ENCODE results near the gene COL15A1. TPM values are rescaled to one million over a fixed set of nuclear protein-coding genes. Genes with fewer than 3 reads are reported as not detected.
"Not testable (repeated sequence)": the region's sequence is repeated elsewhere in the genome, so short reads cannot be mapped to it uniquely, and the experiment has no call there.

The COL15A1 gene
- total RNA-seq, 4 donors from 2014 or later, result 25.8 to 55.3 (median 36.0) TPM

- Histone ChIP-seq H3K4me3 (no peak overlapping the region), H3K27me3 (no peaks in the 10 kb centered on the region), H3K27ac (no peak overlapping the region), H3K9me3 (peaks cover 0 to 15% (median 0%) of the 10 kb centered on the region in 4 donors), H3K4me1 (peaks cover 0 to 9% (median 0%) of the 10 kb centered on the region in 4 donors), H3K36me3 (no peaks in the 10 kb centered on the region)
- no peak for TF ChIP-seq EP300 (IDR thresholded peaks at IDR 0.05)
- no peak for TF ChIP-seq POLR2A (IDR thresholded peaks at IDR 0.05)
- TF ChIP-seq CTCF (IDR thresholded peaks at IDR 0.05), result no peak
- WGBS, 2 donors, result 31 to 38% methylated on average over 4 of the region's 4 CpGs
- DNase-seq (ENCODE audit: low spot score in 2 of 2), result no peak
Observed at GRCh38 chr9:98899408-98900056, 44.2 kb upstream of the COL15A1 start.

- Histone ChIP-seq H3K9me3 (peaks cover 0 to 15% (median 0%) of the 10 kb centered on the region in 4 donors), H3K4me3 (no peak overlapping the region), H3K36me3 (no peaks in the 10 kb centered on the region), H3K27ac (no peak overlapping the region), H3K4me1 (peaks cover 0 to 9% (median 0%) of the 10 kb centered on the region in 4 donors), H3K27me3 (no peaks in the 10 kb centered on the region)
- 93 to 96% methylated on average over 5 of the region's 5 CpGs for WGBS, 2 donors
- no peak for TF ChIP-seq EP300 (IDR thresholded peaks at IDR 0.05)
- no peak for DNase-seq (ENCODE audit: low spot score in 2 of 2)
Observed at GRCh38 chr9:98900244-98900643, 43.5 kb upstream of the COL15A1 start.

GRCh38 chr9:98900725-98901124 is 43.0 kb upstream of the COL15A1 start:
- no peak for DNase-seq (ENCODE audit: low spot score in 2 of 2)
- TF ChIP-seq EP300 (IDR thresholded peaks at IDR 0.05) (no peak), CTCF (IDR thresholded peaks at IDR 0.05) (no peak), POLR2A (IDR thresholded peaks at IDR 0.05) (no peak)
- 79 to 82% methylated on average over 3 of the region's 3 CpGs for WGBS, 2 donors
- Histone ChIP-seq H3K36me3 (no peaks in the 10 kb centered on the region), H3K4me1 (peaks cover 0 to 9% (median 0%) of the 10 kb centered on the region in 4 donors), H3K4me3 (no peak overlapping the region), H3K9me3 (peaks cover 0 to 14% (median 0%) of the 10 kb centered on the region in 4 donors), H3K27me3 (no peaks in the 10 kb centered on the region), H3K27ac (no peak overlapping the region)

- 87 to 88% methylated on average over 3 of the region's 3 CpGs for WGBS, 2 donors
- H3K4me1 ChIP-seq, result peaks cover 0 to 14% (median 3%) of the 10 kb centered on the region in 4 donors
- not testable (repeated sequence) for H3K9me3 ChIP-seq; H3K36me3 ChIP-seq; DNase-seq (ENCODE audit: low spot score in 2 of 2); H3K27me3 ChIP-seq; H3K27ac ChIP-seq; H3K4me3 ChIP-seq
Observed at GRCh38 chr9:98901843-98902242, 41.9 kb upstream of the COL15A1 start.

- WGBS, 2 donors, result 100% methylated on average over 1 of the region's 1 CpG
- H3K27ac ChIP-seq, result no peak overlapping the region
- no peak overlapping the region for H3K4me3 ChIP-seq
- H3K9me3 ChIP-seq, result no peaks in the 10 kb centered on the region
- DNase-seq (ENCODE audit: low spot score in 2 of 2), result no peak
- H3K4me1 ChIP-seq, result peaks cover 0 to 21% (median 3%) of the 10 kb centered on the region in 4 donors
- H3K36me3 ChIP-seq, result no peaks in the 10 kb centered on the region
- no peaks in the 10 kb centered on the region for H3K27me3 ChIP-seq
- TF ChIP-seq EP300 (IDR thresholded peaks at IDR 0.05) (no peak), POLR2A (IDR thresholded peaks at IDR 0.05) (no peak), CTCF (IDR thresholded peaks at IDR 0.05) (no peak)
Observed at GRCh38 chr9:98902516-98902915, 41.2 kb upstream of the COL15A1 start.

GRCh38 chr9:98902925-98903324 is 40.8 kb upstream of the COL15A1 start:
- H3K4me3 ChIP-seq, result no peak overlapping the region

More at GRCh38 chr9:98902925-98903324, 40.8 kb upstream of the COL15A1 start:
- no peak for DNase-seq (ENCODE audit: low spot score in 2 of 2)
- WGBS, 2 donors, result 84 to 94% methylated on average over 5 of the region's 5 CpGs
- Histone ChIP-seq H3K4me1 (peaks cover 0 to 25% (median 4%) of the 10 kb centered on the region in 4 donors), H3K27ac (no peak overlapping the region), H3K36me3 (no peaks in the 10 kb centered on the region), H3K27me3 (no peaks in the 10 kb centered on the region), H3K9me3 (no peaks in the 10 kb centered on the region)
- TF ChIP-seq POLR2A (IDR thresholded peaks at IDR 0.05) (no peak), EP300 (IDR thresholded peaks at IDR 0.05) (no peak), CTCF (IDR thresholded peaks at IDR 0.05) (no peak)

All from tibial nerve (tissue), 4 donors.